ENCODE results near the gene FGA.
A peak's percentile ranks its signal among the peaks of the same experiment; 100 is the strongest.

FGA gene

DNA sequence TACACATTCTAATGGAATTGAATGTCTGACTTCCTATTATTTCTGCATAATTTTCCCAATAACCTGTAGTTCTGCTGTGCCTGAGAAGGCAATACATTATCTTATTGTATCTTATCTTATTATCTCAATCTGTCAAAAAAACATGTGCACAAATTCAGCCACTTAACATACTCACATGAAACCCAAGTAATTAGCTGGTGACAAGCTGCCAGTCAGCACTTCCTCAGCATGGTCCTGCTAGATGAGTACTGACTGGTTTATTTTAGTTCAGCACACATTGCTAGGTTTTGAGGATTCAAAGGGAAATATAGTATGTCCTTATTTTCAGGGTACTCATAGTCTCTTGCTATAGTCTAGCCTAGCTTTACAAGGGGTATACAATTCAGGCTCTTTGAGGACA lies 39.8 kb upstream of the FGA start:
- no peak overlapping the region for H2AFZ ChIP-seq (ENCODE audit: low read length)
- no peak overlapping the region for H3K4me3 ChIP-seq (ENCODE audit: low read length)
- no peaks in the 10 kb centered on the region; the same call in 1 of the 2 replicates for H3K27me3 ChIP-seq (replicated peaks; ENCODE audit: insufficient read depth, low read length)
- peak; percentile 34 for DNase-seq
- H3K9ac ChIP-seq (ENCODE audit: low read length), result no peak overlapping the region
- H3K79me2 ChIP-seq (ENCODE audit: low read length), result no peaks in the 10 kb centered on the region
- H3K4me1 ChIP-seq (ENCODE audit: low read length), result no peaks in the 10 kb centered on the region
- H3K4me2 ChIP-seq (ENCODE audit: low read depth, low read length), result no peak overlapping the region
- H3F3A ChIP-seq (ENCODE audit: insufficient read depth, low read length), result no peaks in the 10 kb centered on the region
- H3K9me2 ChIP-seq (replicated peaks; ENCODE audit: insufficient read depth, low read length), result no peaks in the 10 kb centered on the region
- H4K20me1 ChIP-seq (ENCODE audit: insufficient read depth, low read length), result no peaks in the 10 kb centered on the region
- H3K9me3 ChIP-seq (replicated peaks; ENCODE audit: insufficient read depth, low read length), result no peaks in the 10 kb centered on the region
- no peak overlapping the region for H3K27ac ChIP-seq (ENCODE audit: low read length)
- TF ChIP-seq EZH2phosphoT487 (IDR thresholded peaks at IDR 0.05; ENCODE audit: low read length), result no peak
- TF ChIP-seq, protein P1, sequence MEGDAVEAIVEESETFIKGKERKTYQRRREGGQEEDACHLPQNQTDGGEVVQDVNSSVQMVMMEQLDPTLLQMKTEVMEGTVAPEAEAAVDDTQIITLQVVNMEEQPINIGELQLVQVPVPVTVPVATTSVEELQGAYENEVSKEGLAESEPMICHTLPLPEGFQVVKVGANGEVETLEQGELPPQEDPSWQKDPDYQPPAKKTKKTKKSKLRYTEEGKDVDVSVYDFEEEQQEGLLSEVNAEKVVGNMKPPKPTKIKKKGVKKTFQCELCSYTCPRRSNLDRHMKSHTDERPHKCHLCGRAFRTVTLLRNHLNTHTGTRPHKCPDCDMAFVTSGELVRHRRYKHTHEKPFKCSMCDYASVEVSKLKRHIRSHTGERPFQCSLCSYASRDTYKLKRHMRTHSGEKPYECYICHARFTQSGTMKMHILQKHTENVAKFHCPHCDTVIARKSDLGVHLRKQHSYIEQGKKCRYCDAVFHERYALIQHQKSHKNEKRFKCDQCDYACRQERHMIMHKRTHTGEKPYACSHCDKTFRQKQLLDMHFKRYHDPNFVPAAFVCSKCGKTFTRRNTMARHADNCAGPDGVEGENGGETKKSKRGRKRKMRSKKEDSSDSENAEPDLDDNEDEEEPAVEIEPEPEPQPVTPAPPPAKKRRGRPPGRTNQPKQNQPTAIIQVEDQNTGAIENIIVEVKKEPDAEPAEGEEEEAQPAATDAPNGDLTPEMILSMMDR (IDR thresholded peaks at IDR 0.05; ENCODE audit: low read length), result no peak
- no peak for TF ChIP-seq EZH2 (optimal IDR thresholded peaks at IDR 0.05; ENCODE audit: low read depth, low read length)
- no peaks in the 10 kb centered on the region for H3K36me3 ChIP-seq (replicated peaks; ENCODE audit: insufficient read depth, low read length)

DNA sequence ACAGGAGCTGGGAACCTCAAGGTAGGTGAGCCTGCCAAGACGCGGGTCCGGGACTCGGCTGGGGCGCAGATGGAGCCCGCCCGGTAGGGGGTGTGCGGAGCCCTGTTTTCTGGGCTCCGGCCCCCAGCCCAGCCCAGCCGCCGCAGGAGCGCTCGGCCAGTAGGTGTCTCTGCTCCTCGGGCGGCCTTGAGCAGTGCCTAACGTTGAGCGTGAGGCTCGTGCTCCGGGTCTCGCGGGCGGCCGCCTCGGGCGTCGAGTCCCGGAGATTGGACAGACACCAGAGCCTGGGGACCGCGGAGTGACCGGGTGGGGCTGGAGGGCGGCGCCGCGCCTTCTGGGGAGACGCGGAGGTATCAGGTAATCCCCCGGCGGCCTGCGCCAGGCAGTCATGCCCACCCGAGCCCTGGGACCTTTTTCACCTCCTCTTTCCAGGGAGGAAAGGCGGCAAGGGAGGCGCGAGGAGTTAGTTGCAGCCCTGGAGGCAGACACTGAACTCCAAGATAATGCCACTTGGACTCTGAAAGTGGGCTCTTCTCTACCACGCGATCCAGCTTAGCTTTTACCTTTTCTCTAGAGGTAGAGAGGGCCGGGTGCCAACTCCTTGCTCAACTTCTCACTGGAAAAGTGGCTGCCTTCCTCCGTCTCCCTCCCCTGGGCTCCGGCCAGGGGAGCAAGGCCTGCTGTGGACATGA lies 36.4 kb upstream of the FGA start:
- H3K4me1 ChIP-seq (ENCODE audit: low read length), result no peaks in the 10 kb centered on the region
- no peaks in the 10 kb centered on the region for H3F3A ChIP-seq (ENCODE audit: insufficient read depth, low read length)
- H4K20me1 ChIP-seq (ENCODE audit: insufficient read depth, low read length), result no peaks in the 10 kb centered on the region
- H3K9ac ChIP-seq (ENCODE audit: low read length), result no peak overlapping the region
- H3K36me3 ChIP-seq (replicated peaks; ENCODE audit: insufficient read depth, low read length), result no peaks in the 10 kb centered on the region
- H3K9me2 ChIP-seq (replicated peaks; ENCODE audit: insufficient read depth, low read length), result no peaks in the 10 kb centered on the region
- peak overlapping the region; percentile 31 for H3K4me3 ChIP-seq (ENCODE audit: low read length)
- no peak overlapping the region for H3K27ac ChIP-seq (ENCODE audit: low read length)
- no peaks in the 10 kb centered on the region; the same call in 1 of the 2 replicates for H3K27me3 ChIP-seq (replicated peaks; ENCODE audit: insufficient read depth, low read length)
- no peaks in the 10 kb centered on the region for H3K9me3 ChIP-seq (replicated peaks; ENCODE audit: insufficient read depth, low read length)
- peak overlapping the region; percentile 54 for H3K4me2 ChIP-seq (ENCODE audit: low read depth, low read length)
- H3K79me2 ChIP-seq (ENCODE audit: low read length), result no peaks in the 10 kb centered on the region
- peak; percentile 73 for DNase-seq
- TF ChIP-seq, protein P1 (IDR thresholded peaks at IDR 0.05; ENCODE audit: low read length), result peak; percentile 74
- TF ChIP-seq EZH2 (optimal IDR thresholded peaks at IDR 0.05; ENCODE audit: low read depth, low read length), result no peak
- no peak for TF ChIP-seq EZH2phosphoT487 (IDR thresholded peaks at IDR 0.05; ENCODE audit: low read length)
- peak overlapping the region; percentile 27; the same call in 1 of the 2 replicates for H2AFZ ChIP-seq (ENCODE audit: low read length)

DNA sequence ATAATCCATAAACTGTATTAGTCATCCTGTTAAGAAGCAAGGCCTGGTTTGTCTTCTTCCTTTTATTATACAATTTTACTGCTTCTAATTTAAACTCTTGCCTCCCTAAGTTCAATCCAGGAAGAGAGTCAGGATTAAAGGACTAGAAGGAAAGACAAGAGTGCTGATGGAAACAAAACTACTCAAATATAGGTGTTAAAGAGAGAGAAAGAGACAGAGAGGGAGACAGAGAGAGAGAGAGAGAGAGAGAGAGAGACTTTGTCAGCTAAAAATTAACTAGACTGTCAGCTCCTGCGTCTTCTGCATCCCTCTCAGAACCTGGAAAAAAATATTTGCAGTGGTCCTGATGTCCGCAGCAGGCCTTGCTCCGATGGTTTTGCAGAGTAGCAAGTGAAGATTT lies 35.4 kb upstream of the FGA start:
- H3K4me3 ChIP-seq (ENCODE audit: low read length), result no peak overlapping the region
- TF ChIP-seq EZH2 (optimal IDR thresholded peaks at IDR 0.05; ENCODE audit: low read depth, low read length), result no peak
- no peak for TF ChIP-seq EZH2phosphoT487 (IDR thresholded peaks at IDR 0.05; ENCODE audit: low read length)
- TF ChIP-seq, protein P1 (IDR thresholded peaks at IDR 0.05; ENCODE audit: low read length), result no peak
- no peak overlapping the region for H3K27ac ChIP-seq (ENCODE audit: low read length)
- H3F3A ChIP-seq (ENCODE audit: insufficient read depth, low read length), result no peaks in the 10 kb centered on the region
- H3K4me2 ChIP-seq (ENCODE audit: low read depth, low read length), result no peak overlapping the region
- H3K9ac ChIP-seq (ENCODE audit: low read length), result no peak overlapping the region
- no peaks in the 10 kb centered on the region for H3K9me2 ChIP-seq (replicated peaks; ENCODE audit: insufficient read depth, low read length)
- H3K79me2 ChIP-seq (ENCODE audit: low read length), result no peaks in the 10 kb centered on the region
- no peak for DNase-seq
- no peaks in the 10 kb centered on the region for H3K9me3 ChIP-seq (replicated peaks; ENCODE audit: insufficient read depth, low read length)
- no peaks in the 10 kb centered on the region for H4K20me1 ChIP-seq (ENCODE audit: insufficient read depth, low read length)
- H3K27me3 ChIP-seq (replicated peaks; ENCODE audit: insufficient read depth, low read length), result no peaks in the 10 kb centered on the region; the same call in 1 of the 2 replicates
- no peaks in the 10 kb centered on the region for H3K4me1 ChIP-seq (ENCODE audit: low read length)
- H3K36me3 ChIP-seq (replicated peaks; ENCODE audit: insufficient read depth, low read length), result no peaks in the 10 kb centered on the region
- H2AFZ ChIP-seq (ENCODE audit: low read length), result no peak overlapping the region

All from MM.1S (cell line).